Activated naive CD8-positive, alpha-beta T cell treated with anti-CD3 and anti-CD28 coated beads, Interleukin-2, amount 50 U/mL, for 24 hours (primary cell): ENCODE measurements around the gene CYP2A13.
"Not testable (repeated sequence)": the region's sequence is repeated elsewhere in the genome, so short reads cannot be mapped to it uniquely, and the experiment has no call there.

ENCODE experiments used
- ATAC-seq: fragments of 150-1000 bp; cut with Tn5 transposase; one replicate; pipeline ENCODE4 v1.10.0; 2021
- DNase-seq: peaks from one replicate; pipeline ENCODE4 v3.0.0; 2021
- H3K27ac Mint-ChIP-seq: one replicate; pipeline ENCODE4 v1.8.0; 2021; ENCODE audit warnings: mild to moderate bottlenecking, mixed read lengths
- H3K27me3 Mint-ChIP-seq: one replicate; pipeline ENCODE4 v1.8.0; 2021; ENCODE audit warnings: mixed read lengths
- H3K36me3 Mint-ChIP-seq: one replicate; pipeline ENCODE4 v1.8.0; 2021; ENCODE audit warnings: low read depth, mixed read lengths
- H3K4me1 Mint-ChIP-seq: one replicate; pipeline ENCODE4 v1.8.0; 2021; ENCODE audit warnings: mixed read lengths
- H3K4me3 Mint-ChIP-seq: one replicate; pipeline ENCODE4 v1.8.0; 2021; ENCODE audit warnings: mild to moderate bottlenecking, moderate library complexity, mixed read lengths
- H3K9me3 Mint-ChIP-seq: one replicate; pipeline ENCODE4 v1.8.0; 2021; ENCODE audit warnings: mixed read lengths

CYP2A13 gene

GRCh38 chr19:41102210-41102609 lies 14.0 kb downstream of the CYP2A13 start:
- not testable (repeated sequence) for H3K36me3 Mint-ChIP-seq, H3K4me1 Mint-ChIP-seq, H3K27ac Mint-ChIP-seq, DNase-seq, H3K4me3 Mint-ChIP-seq, H3K27me3 Mint-ChIP-seq, ATAC-seq
- H3K9me3 Mint-ChIP-seq: peaks cover 22% of the 10 kb centered on the region

- H3K4me1 Mint-ChIP-seq: no peaks in the 10 kb centered on the region
- H3K9me3 Mint-ChIP-seq: peaks cover 20% of the 10 kb centered on the region
- no peak for ATAC-seq
Observed at GRCh38 chr19:41106177-41106576, 17.9 kb downstream of the CYP2A13 start.

GRCh38 chr19:41111296-41111695 lies 23.0 kb downstream of the CYP2A13 start:
- ATAC-seq: no peak
- no peak overlapping the region for H3K4me3 Mint-ChIP-seq
- H3K27me3 Mint-ChIP-seq: no peaks in the 10 kb centered on the region
- no peaks in the 10 kb centered on the region for H3K36me3 Mint-ChIP-seq
- no peaks in the 10 kb centered on the region for H3K9me3 Mint-ChIP-seq
- H3K4me1 Mint-ChIP-seq: no peaks in the 10 kb centered on the region
- no peak overlapping the region for H3K27ac Mint-ChIP-seq
- no peak for DNase-seq

More at GRCh38 chr19:41106177-41106576, 17.9 kb downstream of the CYP2A13 start:
- no peak for DNase-seq
- Mint-ChIP-seq H3K27me3 (peaks cover 5% of the 10 kb centered on the region), H3K4me3 (no peak overlapping the region), H3K27ac (no peak overlapping the region), H3K36me3 (no peaks in the 10 kb centered on the region)

DNA sequence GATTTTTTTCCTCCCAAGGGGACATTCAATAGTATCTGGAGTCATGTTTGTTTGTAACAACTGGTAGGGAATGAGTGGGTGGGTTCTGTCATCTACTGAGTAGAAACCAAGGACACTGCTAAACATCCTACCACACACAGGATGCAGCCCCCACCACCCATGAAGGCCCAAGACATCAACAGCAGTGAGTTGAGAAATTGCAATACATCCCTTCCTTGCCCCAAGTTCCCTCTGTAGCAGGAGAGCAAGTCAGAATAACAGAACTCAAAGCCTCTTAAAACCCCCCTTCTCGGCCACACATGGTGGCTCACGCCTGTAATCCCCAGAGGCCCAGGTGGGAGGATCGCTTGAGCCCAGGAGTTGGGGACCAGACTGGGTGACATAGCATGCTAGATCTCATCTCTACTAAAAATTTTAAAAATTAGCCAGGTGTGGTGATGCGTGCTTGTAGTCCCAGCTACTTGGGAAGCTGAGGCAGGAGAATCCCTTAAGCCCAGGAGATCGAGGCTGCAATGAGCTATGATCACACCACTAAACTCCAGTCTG lies 23.6 kb downstream of the CYP2A13 start:
- Mint-ChIP-seq H3K4me3 (no peak overlapping the region), H3K9me3 (no peaks in the 10 kb centered on the region), H3K27ac (no peak overlapping the region), H3K27me3 (no peaks in the 10 kb centered on the region), H3K4me1 (no peaks in the 10 kb centered on the region), H3K36me3 (no peaks in the 10 kb centered on the region)
- ATAC-seq: no peak
- DNase-seq: no peak

- H3K4me3 Mint-ChIP-seq: no peak overlapping the region
- no peaks in the 10 kb centered on the region for H3K27me3 Mint-ChIP-seq
- H3K36me3 Mint-ChIP-seq: no peaks in the 10 kb centered on the region
- H3K9me3 Mint-ChIP-seq: no peaks in the 10 kb centered on the region
- H3K4me1 Mint-ChIP-seq: no peaks in the 10 kb centered on the region
- no peak overlapping the region for H3K27ac Mint-ChIP-seq
- DNase-seq (no peak), ATAC-seq (no peak)
Observed at GRCh38 chr19:41112728-41113290, 24.6 kb downstream of the CYP2A13 start.

DNA sequence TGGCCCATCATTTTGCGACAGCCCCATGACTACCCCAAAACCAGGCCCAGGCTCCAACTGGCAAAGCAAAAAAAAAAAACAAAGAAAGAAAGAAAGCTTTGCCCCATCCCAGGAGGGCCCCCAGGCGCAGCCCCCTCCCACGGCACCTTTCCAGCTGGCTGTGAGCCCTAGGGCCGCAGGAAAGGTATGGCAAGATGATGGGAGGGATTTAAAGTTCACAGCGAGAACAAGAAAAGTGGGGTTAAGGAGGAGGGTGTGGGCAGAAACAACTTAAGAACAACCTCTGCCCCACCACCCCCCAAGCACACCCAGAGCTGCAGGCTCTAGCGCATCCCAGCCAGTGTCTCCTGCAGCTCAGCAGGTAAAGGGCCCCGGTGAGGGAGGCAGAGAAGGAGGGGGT lies 25.9 kb downstream of the CYP2A13 start, which contains the start of gene CYP2F1:
Gene CYP2F1, plus strand, starts transcription at position 301 of the 400 bp plus-strand sequence. CDS start 1,757 bp downstream, outside the sequence.
- no peak for ATAC-seq
- no peak for DNase-seq
- H3K9me3 Mint-ChIP-seq: no peaks in the 10 kb centered on the region
- no peak within 1 kb of the TSS for H3K27ac Mint-ChIP-seq
- no peaks in the 10 kb centered on the region for H3K4me1 Mint-ChIP-seq
- H3K27me3 Mint-ChIP-seq: no peaks in the 10 kb centered on the region
- H3K36me3 Mint-ChIP-seq: no peaks in the 10 kb centered on the region
- no peak within 1 kb of the TSS for H3K4me3 Mint-ChIP-seq

DNA sequence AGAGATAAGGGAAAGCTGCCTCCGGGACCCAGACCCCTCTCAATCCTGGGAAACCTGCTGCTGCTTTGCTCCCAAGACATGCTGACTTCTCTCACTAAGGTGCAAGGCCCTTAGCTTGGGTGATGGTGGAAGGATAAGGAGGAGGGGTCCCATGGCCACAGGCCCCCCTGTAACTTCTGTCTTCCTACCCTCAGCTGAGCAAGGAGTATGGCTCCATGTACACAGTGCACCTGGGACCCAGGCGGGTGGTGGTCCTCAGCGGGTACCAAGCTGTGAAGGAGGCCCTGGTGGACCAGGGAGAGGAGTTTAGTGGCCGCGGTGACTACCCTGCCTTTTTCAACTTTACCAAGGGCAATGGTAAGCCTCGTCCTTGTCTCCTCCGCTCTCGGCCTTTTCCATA lies 28.0 kb downstream of the CYP2A13 start:
- ATAC-seq: no peak
- peaks cover 11% of the 10 kb centered on the region for H3K4me1 Mint-ChIP-seq
- H3K36me3 Mint-ChIP-seq: no peaks in the 10 kb centered on the region
- no peak for DNase-seq
- H3K4me3 Mint-ChIP-seq: no peak overlapping the region
- H3K9me3 Mint-ChIP-seq: no peaks in the 10 kb centered on the region
- no peaks in the 10 kb centered on the region for H3K27me3 Mint-ChIP-seq
- H3K27ac Mint-ChIP-seq: no peak overlapping the region

GRCh38 chr19:41120929-41121911 lies 33.0 kb downstream of the CYP2A13 start:
- peak; percentile 39 for ATAC-seq
- H3K36me3 Mint-ChIP-seq, H3K9me3 Mint-ChIP-seq, H3K27me3 Mint-ChIP-seq: not testable (repeated sequence)
- H3K27ac Mint-ChIP-seq: peak overlapping the region; percentile 52
- peak; percentile 28 for DNase-seq
- peaks cover 18% of the 10 kb centered on the region for H3K4me1 Mint-ChIP-seq
- H3K4me3 Mint-ChIP-seq: peak overlapping the region; percentile 38

GRCh38 chr19:41122846-41123245 lies 34.6 kb downstream of the CYP2A13 start:
- not testable (repeated sequence) for H3K4me3 Mint-ChIP-seq, DNase-seq, H3K36me3 Mint-ChIP-seq, ATAC-seq, H3K27me3 Mint-ChIP-seq, H3K9me3 Mint-ChIP-seq, H3K27ac Mint-ChIP-seq
- H3K4me1 Mint-ChIP-seq: peaks cover 25% of the 10 kb centered on the region

DNA sequence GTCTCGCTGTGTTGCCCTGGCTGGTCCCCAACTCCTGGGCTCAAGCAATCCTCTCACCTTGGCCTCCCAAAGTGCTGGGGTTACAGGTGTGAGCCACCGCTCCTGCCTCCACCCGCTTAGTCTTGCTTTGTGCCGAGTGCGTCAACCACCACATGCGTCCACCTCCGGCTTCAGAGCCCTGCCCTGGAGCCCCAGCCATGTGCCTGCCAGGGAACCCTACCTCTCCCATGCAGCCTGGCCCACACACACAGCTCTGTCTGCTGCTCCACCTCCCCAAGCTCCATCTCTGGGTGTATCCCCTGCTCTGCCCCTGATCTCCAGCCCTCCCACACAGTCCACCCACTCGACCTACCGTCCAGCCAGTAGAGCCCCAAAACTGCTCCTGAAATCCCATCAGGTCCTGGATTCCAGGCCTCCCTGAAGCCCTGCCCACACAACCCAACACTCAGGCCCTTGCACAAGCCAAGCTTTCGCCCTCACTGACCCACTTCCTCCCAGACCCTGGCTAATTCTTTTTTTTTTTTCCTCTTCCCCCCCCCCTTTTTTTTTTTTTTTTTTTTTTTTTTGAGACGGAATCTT lies 35.6 kb downstream of the CYP2A13 start:
- ATAC-seq: no peak
- Mint-ChIP-seq H3K27ac (no peak overlapping the region), H3K4me3 (no peak overlapping the region), H3K27me3 (no peaks in the 10 kb centered on the region), H3K36me3 (no peaks in the 10 kb centered on the region), H3K4me1 (peaks cover 32% of the 10 kb centered on the region), H3K9me3 (no peaks in the 10 kb centered on the region)
- no peak for DNase-seq

- DNase-seq: peak; percentile 38
- peaks cover 19% of the 10 kb centered on the region for H3K4me1 Mint-ChIP-seq
- not testable (repeated sequence) for H3K9me3 Mint-ChIP-seq, H3K27ac Mint-ChIP-seq, ATAC-seq, H3K27me3 Mint-ChIP-seq, H3K4me3 Mint-ChIP-seq, H3K36me3 Mint-ChIP-seq
Observed at GRCh38 chr19:41126765-41127203, 38.5 kb downstream of the CYP2A13 start.

- not testable (repeated sequence) for DNase-seq, ATAC-seq, H3K9me3 Mint-ChIP-seq, H3K27me3 Mint-ChIP-seq, H3K36me3 Mint-ChIP-seq
- H3K4me1 Mint-ChIP-seq: peaks cover 17% of the 10 kb centered on the region
- H3K27ac Mint-ChIP-seq: peak overlapping the region; percentile 64
- H3K4me3 Mint-ChIP-seq: peak overlapping the region; percentile 50
Observed at GRCh38 chr19:41127362-41127761, 39.1 kb downstream of the CYP2A13 start.

DNA sequence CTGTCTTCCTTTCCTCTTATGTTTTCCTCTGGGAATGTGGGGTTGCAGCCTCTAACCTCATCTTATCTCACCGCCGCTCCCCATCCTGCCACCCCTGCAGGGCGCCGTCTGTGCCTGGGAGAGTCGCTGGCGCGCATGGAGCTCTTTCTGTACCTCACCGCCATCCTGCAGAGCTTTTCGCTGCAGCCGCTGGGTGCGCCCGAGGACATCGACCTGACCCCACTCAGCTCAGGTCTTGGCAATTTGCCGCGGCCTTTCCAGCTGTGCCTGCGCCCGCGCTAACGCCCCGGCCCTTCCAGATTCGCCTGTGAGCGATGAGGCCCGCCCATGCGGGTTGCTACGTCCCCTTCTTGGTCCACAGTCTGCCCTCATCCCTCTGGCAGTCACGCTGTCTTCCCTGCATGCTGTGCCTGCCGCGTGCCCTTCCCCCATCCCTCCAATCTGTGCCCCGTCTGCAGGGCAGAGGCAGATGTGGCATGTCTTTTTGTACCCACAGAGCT lies 39.6 kb downstream of the CYP2A13 start:
- H3K36me3 Mint-ChIP-seq: not testable (repeated sequence)
- H3K27ac Mint-ChIP-seq: peak overlapping the region; percentile 64

DNA sequence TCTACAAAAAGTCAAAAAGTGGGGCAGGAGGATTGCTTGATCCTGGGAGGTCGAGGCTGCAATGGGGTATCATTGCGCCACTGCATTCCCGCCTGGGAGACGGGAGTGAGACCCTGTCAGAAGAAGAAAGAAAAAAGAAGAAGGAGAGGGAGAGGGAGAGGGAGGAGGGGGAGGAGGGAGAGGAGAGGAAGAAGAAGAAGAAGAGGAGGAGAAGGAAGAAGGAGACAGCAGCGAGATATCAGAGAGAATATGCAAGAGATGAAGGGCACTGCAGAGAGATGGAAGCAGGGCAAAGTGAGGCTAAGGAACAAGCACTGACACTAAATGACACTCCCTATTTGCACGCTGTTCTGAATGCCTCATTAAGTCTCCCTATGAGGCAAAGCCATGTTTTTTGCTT lies 40.4 kb downstream of the CYP2A13 start:
- no peaks in the 10 kb centered on the region for H3K36me3 Mint-ChIP-seq
- peaks cover 8% of the 10 kb centered on the region for H3K27me3 Mint-ChIP-seq
- peaks cover 17% of the 10 kb centered on the region for H3K4me1 Mint-ChIP-seq
- no peak for ATAC-seq
- H3K4me3 Mint-ChIP-seq: no peak overlapping the region
- no peak overlapping the region for H3K27ac Mint-ChIP-seq
- H3K9me3 Mint-ChIP-seq: no peaks in the 10 kb centered on the region
- no peak for DNase-seq

More for the DNA sequence above, 39.6 kb downstream of the CYP2A13 start:
- not testable (repeated sequence) for H3K9me3 Mint-ChIP-seq, H3K27me3 Mint-ChIP-seq
- Mint-ChIP-seq H3K4me3 (peak overlapping the region; percentile 50), H3K4me1 (peaks cover 17% of the 10 kb centered on the region)
- DNase-seq (peak; percentile 87), ATAC-seq (peak; percentile 96)
